H1 (cell line): Measurements from ENCODE around the gene CBLC. TPM values are rescaled to one million over a fixed set of nuclear protein-coding genes. Genes with fewer than 3 reads are reported as not detected.

Experiments
- ASH2L ChIP-seq: fragments of 200-600, 300-600 bp; sonication (generic); IDR thresholded peaks from one replicate; pipeline ENCODE4 v1.7.1; 2017; ENCODE audit warnings: low read length
- CBX5 ChIP-seq: fragments of 300-800, 300-1000 bp; sonication (generic); IDR thresholded peaks from 2 replicates; pipeline ENCODE4 v1.7.1; 2016; ENCODE audit warnings: antibody characterized with exemption, low read length, low read depth
- CBX8 ChIP-seq: fragments of 300-800, 300-1000 bp; sonication (generic); IDR thresholded peaks from 2 replicates; pipeline ENCODE4 v1.7.1; 2016; ENCODE audit warnings: low read depth, low read length, borderline replicate concordance
- CHD1 ChIP-seq: IDR thresholded peaks from 2 replicates; pipeline ENCODE4 v1.6.1; 2012; ENCODE audit warnings: low read depth, low read length, improper control_type of control experiment
- CREB1 ChIP-seq: IDR thresholded peaks from 2 replicates; pipeline ENCODE4 v1.6.1; 2012; ENCODE audit warnings: inconsistent platforms
- EZH2 ChIP-seq: fragments of 200-600 bp; sonication (generic); IDR thresholded peaks from 2 replicates; pipeline ENCODE4 v1.7.1; 2012; ENCODE audit warnings: low read depth, mild to moderate bottlenecking, moderate library complexity, low read length, inconsistent platforms; ENCODE audit not compliant: severe bottlenecking
- GABPA ChIP-seq: IDR thresholded peaks from 2 replicates; pipeline ENCODE4 v1.6.1; 2011; ENCODE audit warnings: mild to moderate bottlenecking, low read length, moderate library complexity, borderline replicate concordance; ENCODE audit not compliant: insufficient read depth
- HDAC2 ChIP-seq, 2 experiments: fragments of 300-600 bp in 1 of 2; sonication (generic) in 1 of 2; IDR thresholded peaks; 2 replicates each; pipeline ENCODE4 v1.6.1; 2011 to 2012; ENCODE audit warnings: low read depth in 2 of 2, low read length in 2 of 2, mild to moderate bottlenecking in 2 of 2, moderate library complexity in 2 of 2, borderline replicate concordance in 1 of 2, inconsistent platforms in 1 of 2
- KDM4A ChIP-seq: IDR thresholded peaks from one replicate; pipeline ENCODE4 v1.7.1; 2012; ENCODE audit warnings: low read depth, mild to moderate bottlenecking, moderate library complexity, low read length, inconsistent platforms; ENCODE audit not compliant: severe bottlenecking
- NRF1 ChIP-seq: IDR thresholded peaks from 2 replicates; pipeline ENCODE4 v1.6.1; 2011; ENCODE audit warnings: mild to moderate bottlenecking, low read depth, low read length, improper control_type of control experiment
- POLR2A ChIP-seq, 2 experiments: IDR thresholded peaks; 1 replicate in 1 of 2; 2 replicates in 1 of 2; pipeline ENCODE4 v1.6.1; 2011; ENCODE audit warnings: low read depth in 2 of 2, low read length in 2 of 2, mild to moderate bottlenecking in 2 of 2; ENCODE audit errors: control extremely low read depth in 1 of 2
- RAD21 ChIP-seq, 2 experiments: IDR thresholded peaks in 1 of 2; conservative IDR thresholded peaks in 1 of 2; 2 replicates each; pipeline ENCODE4 v1.6.1; 2011; ENCODE audit warnings: low read depth in 2 of 2, low read length in 2 of 2, improper control_type of control experiment in 1 of 2, inconsistent platforms in 1 of 2, mild to moderate bottlenecking in 1 of 2, moderate library complexity in 1 of 2
- RBBP5 ChIP-seq: IDR thresholded peaks from 2 replicates; pipeline ENCODE4 v1.7.1; 2012; ENCODE audit warnings: low read depth, mild to moderate bottlenecking, inconsistent platforms, low read length, moderate library complexity, borderline replicate concordance
- SAP30 ChIP-seq: fragments of 300-600 bp; sonication (generic); IDR thresholded peaks from 2 replicates; pipeline ENCODE4 v1.7.1; 2012; ENCODE audit warnings: low read length, moderate library complexity, mild to moderate bottlenecking, inconsistent platforms; ENCODE audit not compliant: insufficient read depth, insufficient replicate concordance
- SUZ12 ChIP-seq: fragments of 200-600 bp; sonication (generic); IDR thresholded peaks from 2 replicates; pipeline ENCODE4 v1.6.1; 2012; ENCODE audit warnings: mild to moderate bottlenecking, inconsistent platforms, low read length, moderate library complexity, mixed read lengths
- TAF7 ChIP-seq: optimal IDR thresholded peaks from 2 replicates; pipeline ENCODE3; 2011; ENCODE audit warnings: low read depth, mild to moderate bottlenecking, inconsistent platforms, low read length, moderate library complexity, borderline replicate concordance
- TBP ChIP-seq: IDR thresholded peaks from 2 replicates; pipeline ENCODE4 v1.6.1; 2011; ENCODE audit warnings: low read depth, low read length, improper control_type of control experiment
- ZNF274 ChIP-seq: IDR thresholded peaks from 2 replicates; pipeline ENCODE4 v1.7.0; 2012; ENCODE audit warnings: low read length, borderline replicate concordance; ENCODE audit errors: extremely low read depth
- polyA plus RNA-seq, 7 experiments: library from polyadenylated mRNA; depleted of rRNA in 3 of 7; stranded (reverse) in 5 of 7; unstranded in 2 of 7; fragments of >200 nt in 5 of 7; fragments of 200-250 nt in 2 of 7; gene quantifications; 1 replicate in 5 of 7; 2 replicates in 1 of 7; 4 replicates in 1 of 7; pipeline versions ENCODE4 v1.2.1 to v1.2.3, GENCODE V29; 2011 to 2013; ENCODE audit warnings: missing spikeins in 2 of 7, mixed read lengths in 2 of 7
- total RNA-seq: library from RNA; stranded (reverse); fragmentation: NEBNext Ultra II Directional; extraction: Animal tissue kit (Norgen Biotek cat#: 25700); gene quantifications from 2 replicates; pipeline ENCODE4 v1.2.1, GENCODE V29; 2021
- TF ChIP-seq, protein P1 (sequence below): IDR thresholded peaks from 2 replicates; pipeline ENCODE4 v1.6.1; 2012; ENCODE audit warnings: low read length, inconsistent platforms
- TF ChIP-seq, protein P2 (sequence below): IDR thresholded peaks from 2 replicates; pipeline ENCODE4 v1.6.1; 2012; ENCODE audit warnings: inconsistent platforms

The CBLC gene
- total and polyA plus RNA-seq, 2 of the 8 experiments (the other 6 are each of a cell fraction or from before 2014, with no cell fraction given) = 17.4 to 35.7 TPM

DNA sequence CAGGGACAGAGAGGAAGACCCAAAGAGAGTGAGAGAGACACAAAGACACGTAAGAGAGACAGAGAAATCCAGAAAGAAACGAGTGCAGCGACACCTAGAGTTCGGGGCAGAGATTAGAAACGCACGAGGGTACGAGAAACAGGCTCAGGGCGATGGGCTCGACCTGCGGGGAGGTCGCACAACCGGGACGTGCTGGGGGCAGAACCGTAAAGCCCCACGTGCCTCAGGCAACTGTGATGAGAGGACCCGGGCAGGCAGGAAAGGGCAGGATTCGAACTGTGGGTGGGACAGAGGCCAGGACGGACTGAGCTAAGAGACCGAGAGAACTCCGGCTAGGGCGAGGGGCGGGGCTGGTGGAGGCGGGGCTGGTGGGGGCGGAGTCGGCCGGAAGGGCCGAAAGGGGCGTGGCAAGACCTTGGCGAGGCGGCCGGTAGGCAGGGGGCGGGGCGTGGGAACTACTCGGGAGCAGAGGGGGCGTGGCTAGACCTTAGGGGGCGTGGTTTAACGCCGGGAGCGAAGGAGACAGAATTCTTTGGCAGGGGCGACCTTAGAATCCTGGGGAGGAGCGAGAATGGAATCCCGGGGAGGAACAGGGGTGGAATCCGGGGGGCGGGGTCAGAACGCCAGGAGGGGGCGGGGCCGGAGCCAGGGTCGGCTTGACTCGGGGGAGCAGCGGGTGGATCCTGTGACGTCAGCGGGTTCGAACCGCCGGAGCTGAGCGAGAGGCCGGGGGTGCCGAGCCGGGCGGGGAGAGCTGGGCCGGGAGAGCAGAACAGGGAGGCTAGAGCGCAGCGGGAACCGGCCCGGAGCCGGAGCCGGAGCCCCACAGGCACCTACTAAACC, 68.1 kb downstream of the CBLC start, which contains the start of gene NECTIN2 (continued):
- TF ChIP-seq, protein P1, sequence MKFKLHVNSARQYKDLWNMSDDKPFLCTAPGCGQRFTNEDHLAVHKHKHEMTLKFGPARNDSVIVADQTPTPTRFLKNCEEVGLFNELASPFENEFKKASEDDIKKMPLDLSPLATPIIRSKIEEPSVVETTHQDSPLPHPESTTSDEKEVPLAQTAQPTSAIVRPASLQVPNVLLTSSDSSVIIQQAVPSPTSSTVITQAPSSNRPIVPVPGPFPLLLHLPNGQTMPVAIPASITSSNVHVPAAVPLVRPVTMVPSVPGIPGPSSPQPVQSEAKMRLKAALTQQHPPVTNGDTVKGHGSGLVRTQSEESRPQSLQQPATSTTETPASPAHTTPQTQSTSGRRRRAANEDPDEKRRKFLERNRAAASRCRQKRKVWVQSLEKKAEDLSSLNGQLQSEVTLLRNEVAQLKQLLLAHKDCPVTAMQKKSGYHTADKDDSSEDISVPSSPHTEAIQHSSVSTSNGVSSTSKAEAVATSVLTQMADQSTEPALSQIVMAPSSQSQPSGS = 0 out of 2 replicates have a peak, but pooled peaks have one; percentile 12
- TF ChIP-seq RBBP5 (peak; percentile 41; the same call in 1 of the 2 replicates), RAD21 (IDR thresholded peaks at IDR 0.05 in 1 of 2, conservative IDR thresholded peaks at IDR 0.05 in 1 of 2; ENCODE audit: low read depth in 2 of 2, low read length in 2 of 2) (peak; percentile 50 to 60), CREB1 (peak; percentile 86), CBX5 (no peak), HDAC2 (IDR thresholded peaks at IDR 0.05; ENCODE audit: borderline replicate concordance in 1 of 2, low read depth in 2 of 2, low read length in 2 of 2) (0 out of 4 replicates have a peak, but pooled peaks of 1 of the 2 experiments have one; percentile 49), GABPA (no peak), SUZ12 (no peak), POLR2A (IDR thresholded peaks at IDR 0.05; ENCODE audit: control extremely low read depth in 1 of 2, low read depth in 2 of 2, low read length in 2 of 2) (peak; percentile 48 to 87), KDM4A (peak; percentile 30), EZH2 (no peak), NRF1 (no peak), TAF7 (peak; percentile 9), TBP (peak; percentile 65), CBX8 (no peak), CHD1 (no peak), ASH2L (no peak), SAP30 (no peak), ZNF274 (no peak)
- TF ChIP-seq, protein P2, sequence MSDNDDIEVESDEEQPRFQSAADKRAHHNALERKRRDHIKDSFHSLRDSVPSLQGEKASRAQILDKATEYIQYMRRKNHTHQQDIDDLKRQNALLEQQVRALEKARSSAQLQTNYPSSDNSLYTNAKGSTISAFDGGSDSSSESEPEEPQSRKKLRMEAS = peak; percentile 81
